GM19324 (cell line): ENCODE measurements around the gene NPFFR1.

Experiments used
- ATAC-seq: cut with Tn5 transposase; IDR thresholded peaks from one replicate; pipeline ENCODE4 v1.9.1; 2021; ENCODE audit warnings: mild to moderate bottlenecking, moderate library complexity; ENCODE audit not compliant: unreplicated experiment, low FRiP score

Gene NPFFR1

DNA sequence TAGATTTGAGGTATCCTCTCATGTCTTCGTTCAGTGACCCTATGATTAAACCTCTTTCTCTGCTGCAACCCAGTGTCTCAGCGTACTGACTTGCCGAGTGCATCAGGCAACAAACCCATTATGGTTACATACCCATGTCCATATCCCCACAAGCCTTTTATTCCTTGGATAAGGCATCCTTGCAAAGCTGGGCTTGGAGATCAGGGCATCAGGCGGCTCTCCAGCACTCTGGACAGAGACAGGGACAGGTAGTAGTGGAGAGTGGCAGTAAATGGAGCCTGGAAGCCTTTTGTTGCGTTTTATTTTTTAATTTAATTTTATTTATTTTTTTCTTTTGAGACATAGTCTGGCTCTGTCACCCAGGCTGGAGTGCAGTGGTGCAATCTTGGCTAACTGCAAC is 32.0 kb upstream of the NPFFR1 start:
- ATAC-seq, result no peak

DNA sequence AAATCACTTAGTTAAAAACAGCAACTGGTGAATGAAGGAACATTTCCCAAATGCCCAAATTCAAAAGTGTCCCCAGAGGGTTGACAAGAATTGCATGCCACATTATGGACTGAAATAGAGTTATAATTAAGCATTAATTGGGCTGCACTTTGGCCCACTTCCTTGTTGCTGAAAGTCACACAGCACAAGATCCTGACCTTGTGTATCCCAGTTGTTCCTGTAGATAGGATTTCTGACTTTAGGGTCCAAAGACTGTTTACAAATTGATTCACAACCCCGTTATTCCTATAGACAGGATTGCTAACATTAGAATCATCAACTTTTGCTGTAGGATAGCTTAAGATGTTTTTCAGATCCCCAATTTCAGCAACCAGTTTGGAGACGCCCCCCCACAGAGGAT is 31.5 kb upstream of the NPFFR1 start:
- no peak for ATAC-seq

DNA sequence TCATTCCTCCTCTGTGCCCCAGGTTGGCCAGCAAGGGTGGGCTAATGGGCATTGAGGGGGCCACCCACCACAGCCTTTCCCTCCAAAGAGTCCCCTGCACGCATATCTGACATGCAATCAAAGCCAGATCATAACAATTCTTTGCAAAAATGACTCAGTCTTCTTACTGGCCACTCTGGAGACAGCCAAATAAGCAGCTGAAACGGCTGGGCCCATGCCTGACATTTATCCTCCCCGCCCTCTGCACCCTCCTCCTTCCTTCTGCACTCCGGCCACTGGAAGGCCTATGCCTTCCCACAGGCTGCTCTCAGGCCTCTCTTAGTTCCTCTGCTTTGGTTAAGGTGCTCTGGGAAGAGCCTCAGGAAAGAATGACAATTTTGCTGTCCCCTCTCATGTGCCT is 29.2 kb upstream of the NPFFR1 start:
- no peak for ATAC-seq

DNA sequence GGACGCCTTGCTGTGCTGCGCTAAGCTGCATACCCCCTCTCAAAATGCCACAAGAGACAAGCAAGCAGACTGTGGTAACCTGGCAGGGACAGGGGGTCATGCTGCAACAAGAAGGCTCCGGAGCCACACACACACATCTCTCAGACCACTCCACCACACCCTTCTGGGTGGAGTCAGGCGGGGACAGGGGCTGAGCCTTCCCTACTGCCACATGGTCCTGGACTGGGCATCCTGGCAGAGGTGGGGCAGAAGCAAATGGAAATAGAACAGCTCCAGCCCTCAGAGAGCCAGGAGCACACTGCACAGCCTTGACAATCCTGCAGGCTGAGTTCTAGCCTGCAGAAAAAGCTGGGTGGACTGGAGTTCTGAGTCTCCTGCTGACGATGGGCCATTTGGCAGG is 28.4 kb upstream of the NPFFR1 start:
- ATAC-seq, result no peak

DNA sequence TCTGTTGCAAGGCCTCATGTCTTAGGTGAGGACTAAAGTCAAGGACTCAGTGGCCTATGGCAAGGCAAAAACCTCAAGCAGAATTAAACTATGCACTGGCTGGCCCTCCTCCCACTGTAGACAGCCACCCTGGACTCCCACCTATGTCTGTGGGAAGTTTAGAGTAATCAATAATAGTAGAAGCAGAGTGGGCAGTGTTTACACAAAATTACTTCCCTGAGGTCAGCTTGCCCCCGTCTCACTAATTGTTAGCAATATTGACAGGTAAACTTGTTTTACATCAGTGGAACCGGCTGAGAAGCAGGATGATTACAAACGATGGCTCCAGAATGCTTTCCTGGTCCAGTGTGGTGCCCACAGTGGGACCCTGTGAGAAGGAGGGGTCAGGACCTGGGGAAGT is 27.9 kb upstream of the NPFFR1 start:
- ATAC-seq, result no peak

DNA sequence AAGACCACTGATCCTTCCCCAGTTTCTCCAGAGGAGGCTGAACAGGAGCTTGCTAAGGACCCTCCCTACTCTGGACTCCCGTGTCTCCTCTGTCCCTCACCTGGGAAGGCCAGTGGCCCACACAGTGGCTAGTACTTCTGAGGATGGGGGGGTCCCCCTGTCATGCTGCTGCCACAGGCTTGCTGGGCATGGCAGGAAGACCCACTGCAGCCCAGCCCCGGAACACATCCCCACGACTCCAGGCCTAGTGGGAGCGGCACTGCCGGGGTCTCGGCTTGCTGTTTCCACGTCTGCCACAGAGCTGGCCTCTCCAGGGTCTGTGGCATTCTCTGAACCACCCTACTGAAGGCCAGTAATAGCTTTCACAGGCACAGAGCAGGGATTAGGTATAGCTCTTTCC is 25.9 kb upstream of the NPFFR1 start:
- ATAC-seq, result no peak

DNA sequence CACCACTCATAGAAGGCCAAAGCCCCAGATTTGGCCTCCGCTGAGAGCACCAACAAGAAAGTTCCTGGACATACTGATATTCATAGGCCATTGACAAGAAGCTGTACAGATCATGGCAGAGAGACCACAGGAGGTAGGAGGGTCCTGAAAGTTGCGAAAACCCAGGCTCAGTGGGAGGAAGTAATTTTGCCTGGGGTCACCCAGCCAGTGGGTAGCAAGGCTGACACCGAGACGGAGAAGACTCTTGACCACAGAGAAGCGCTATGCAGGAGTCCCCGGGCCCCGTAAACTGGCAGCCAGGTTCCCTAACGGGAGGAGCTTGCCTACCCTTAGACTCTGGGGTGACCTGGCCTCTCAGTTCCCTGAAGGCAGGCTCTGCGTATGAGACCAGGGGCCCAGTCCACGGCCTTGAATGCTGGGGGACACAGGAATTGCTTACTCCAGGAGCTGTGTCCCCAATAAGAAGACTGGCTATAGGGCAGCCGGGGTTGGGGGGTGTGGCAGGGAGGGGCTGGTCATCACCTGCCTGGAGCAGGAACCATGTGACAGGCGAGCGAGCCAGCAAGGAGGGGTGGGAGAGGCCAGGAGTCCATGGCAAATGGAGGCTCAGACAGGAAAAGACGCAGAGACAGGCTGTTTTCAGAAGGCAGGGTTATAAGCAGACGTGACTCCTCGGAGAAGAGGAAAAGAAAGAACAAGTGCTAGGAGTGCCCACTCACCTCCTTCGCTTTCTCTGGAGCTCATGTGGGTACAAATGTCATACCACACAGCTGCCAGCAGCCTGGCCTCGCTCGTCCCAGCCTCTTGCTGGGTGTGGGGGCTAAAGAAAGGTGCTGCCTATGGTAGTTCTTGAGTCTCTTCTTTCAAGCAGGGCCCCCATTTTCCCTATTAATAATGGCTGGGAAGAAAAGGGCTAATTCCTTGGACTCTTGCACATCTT is 24.6 kb upstream of the NPFFR1 start:
- no peak for ATAC-seq

DNA sequence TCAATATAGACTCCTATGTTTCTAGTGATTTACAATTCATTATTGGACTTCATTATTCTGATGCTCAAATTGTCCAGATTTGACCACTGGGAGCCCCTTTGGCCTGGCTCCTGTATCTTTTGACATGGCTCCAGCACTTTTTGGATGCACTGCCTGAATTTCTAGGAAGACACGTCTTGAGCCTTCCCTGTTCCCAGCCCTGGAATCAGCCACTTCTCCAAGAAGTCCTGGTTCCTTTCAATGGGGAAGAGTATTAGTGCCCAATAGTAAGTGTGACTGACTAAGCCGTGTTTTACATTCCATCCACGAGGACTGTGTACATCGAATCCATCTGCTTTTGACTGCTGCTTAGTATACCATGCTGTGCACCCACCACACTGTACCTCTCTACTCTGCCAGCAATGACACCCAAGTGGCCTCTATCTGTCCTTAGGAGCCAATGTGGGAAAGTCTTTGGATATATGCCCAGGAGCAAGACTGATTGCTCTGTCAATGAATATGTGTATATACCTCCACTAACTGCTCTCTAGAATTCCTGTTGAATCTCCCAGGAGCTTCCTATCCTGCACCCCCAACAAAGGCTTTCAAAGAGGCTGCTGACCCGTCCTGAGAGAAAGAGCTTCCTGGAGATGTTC is 23.2 kb upstream of the NPFFR1 start:
- no peak for ATAC-seq

DNA sequence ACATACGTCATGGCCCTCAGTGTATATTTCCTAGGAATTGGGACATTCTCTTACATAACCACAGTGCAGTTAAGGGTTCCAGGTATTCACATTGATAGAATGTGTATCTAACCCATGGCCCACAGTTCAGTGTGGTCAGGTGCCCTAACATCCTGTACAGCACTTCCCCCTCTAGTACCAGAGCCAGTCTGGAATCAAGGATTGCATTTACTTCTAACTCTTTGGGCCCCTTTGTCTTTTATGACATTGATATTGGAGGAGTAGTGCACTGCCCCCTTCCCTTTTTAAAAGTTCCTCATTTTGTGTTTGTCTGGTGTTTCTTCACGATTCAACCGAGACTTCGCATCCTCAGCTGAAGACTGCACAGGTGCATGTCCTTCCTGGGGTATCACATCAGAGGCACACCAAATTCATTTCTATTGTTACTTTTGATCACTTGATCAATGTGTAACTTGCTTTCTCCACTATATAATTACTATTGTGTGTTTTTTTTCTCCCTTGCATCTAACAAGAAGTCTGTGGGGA is 22.4 kb upstream of the NPFFR1 start:
- ATAC-seq, result no peak

DNA sequence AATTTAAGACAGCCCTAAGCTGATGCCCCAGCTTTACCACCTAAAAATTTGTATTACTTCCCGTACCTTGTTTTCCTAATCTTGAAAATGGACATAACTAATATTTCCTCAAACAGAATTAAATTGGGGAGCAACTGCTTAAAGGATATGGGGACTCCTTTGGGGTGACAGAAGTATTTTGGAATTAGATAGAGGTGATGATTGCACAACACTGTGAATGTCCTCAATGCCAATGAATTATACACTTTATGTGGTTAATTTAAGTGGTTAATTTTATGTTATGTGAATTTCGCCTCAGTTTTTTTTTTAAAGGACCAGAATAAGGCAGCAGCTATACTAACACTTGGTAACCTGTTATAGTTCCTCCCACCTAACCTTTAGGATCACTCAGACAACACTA is 19.9 kb upstream of the NPFFR1 start:
- no peak for ATAC-seq

DNA sequence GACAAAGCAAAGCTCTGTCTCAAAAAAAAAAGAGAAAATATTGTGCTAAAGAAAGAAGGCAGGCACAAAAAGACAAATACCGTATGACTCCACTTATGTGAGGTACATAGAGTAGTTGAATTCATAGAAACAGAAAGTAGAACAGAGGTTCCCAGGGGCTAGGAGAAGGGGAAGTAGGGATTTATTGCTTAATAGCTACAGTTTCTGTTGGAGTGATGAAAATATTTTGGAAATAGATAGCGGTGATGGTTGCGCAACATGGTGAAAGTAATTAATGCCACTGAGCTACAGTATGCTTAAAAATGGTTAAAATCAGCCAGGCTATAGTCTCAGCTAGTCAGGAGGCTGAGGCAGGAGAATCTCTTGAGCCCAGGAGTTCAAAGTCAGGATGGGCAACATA is 18.5 kb upstream of the NPFFR1 start:
- ATAC-seq, result no peak

DNA sequence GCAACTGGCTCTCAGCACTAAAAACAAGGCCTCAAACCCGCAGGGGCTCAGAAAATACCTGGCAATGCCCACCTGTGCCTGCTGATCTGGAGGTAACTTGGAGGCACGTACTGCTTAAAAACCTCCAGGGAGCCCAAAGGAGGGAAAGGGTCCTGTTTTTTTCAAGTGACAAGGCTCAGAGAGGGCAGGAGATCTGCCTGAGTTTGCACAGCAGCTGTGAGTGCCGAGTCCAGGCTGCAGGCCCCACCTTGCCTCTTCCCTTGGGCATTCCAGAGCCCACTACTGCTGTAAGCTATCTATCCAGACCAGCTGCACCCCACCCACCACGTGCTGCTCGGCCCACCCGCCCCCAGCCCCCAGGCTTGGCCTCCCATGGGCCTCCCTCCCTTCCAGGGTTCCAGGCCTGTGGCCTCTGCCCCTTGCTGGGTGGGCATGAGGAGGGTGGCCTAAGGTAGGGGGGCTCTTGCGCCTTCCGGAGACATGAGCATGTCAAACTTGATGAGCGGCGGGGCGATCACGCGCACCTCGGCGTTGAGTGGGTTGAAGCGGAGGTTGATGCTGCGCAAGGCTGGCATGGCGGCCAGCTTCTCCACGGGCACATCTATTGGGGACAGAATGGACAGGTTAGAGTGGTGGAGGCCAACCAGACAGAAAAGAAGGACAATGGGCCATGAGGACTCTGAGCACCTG is 17.2 kb upstream of the NPFFR1 start:
- no peak for ATAC-seq

DNA sequence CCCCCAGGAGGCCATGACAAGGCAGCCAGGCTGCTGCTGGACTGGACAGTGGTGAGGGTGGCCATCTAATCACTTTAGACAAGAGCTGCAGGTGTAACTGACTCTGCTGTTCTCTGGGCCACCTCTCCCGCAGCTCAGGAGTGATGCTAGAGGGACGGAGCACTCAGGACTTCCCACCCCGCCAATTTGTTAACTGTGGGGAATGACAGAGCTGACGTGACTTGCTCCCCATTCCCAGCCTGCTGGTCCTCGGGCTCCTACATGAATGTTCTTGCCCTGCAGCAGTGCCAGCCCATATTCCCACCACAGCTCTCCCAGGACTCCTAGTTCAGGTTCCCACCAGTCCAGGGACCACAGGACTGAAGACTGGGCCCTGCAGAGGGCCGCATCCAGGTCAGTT is 16.7 kb upstream of the NPFFR1 start:
- ATAC-seq, result no peak

DNA sequence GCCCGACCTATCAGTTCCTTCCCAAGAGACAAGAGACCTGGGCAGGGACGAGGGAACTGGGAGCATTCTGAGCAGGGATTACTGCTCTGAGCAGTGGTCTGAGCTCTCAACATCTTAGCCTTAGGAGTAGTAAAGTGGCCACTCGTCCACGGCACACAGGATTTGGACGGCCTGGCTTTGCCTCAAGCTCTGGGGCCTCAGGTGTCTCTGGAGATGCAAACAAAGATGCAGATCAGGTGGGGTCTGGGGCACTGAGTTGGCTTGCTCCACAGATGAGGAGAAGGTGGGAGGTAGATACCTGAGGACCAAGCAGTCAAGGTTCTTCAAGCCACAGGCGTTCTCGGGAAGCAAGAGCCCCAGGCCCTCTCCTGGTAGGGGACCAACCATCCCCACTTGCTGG is 16.1 kb upstream of the NPFFR1 start:
- ATAC-seq, result no peak

DNA sequence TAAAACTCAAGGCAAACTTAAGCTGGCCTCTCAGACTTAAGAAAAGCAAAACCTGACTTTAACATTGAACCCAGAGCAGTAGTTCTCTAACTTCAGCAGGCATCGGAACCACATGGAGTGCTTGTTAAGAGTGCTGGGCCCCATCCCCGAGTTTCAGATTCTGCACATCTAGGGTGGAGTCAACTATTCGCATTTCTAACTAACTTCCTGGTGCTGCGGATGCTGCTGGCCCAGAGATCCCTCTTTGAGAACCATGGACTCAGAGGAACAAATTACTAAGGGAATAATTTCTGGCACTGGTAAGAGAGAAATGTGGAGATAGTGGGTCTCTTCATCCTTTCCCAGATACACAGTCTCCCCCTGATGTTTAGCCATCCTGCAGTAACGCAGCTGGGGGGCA is 14.6 kb upstream of the NPFFR1 start:
- ATAC-seq, result no peak

DNA sequence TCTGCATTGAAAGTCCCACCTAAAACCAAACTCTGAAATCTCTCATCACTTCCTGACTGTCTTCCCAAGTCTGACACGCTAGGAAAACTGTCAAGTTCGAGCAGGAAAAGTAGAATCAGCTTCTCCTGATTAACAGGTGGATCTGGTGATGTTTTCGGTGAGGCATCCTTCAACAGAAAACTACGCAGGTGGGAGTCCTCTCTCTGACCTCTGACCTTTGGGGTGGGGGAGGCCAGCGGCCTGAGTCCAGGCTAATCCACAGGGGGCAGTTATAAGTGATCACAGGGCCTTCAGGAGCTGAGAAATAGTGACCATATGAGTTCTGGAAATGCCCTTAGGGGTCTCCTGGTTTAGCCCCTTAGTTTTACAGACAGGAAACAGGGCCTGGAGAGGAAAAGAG is 13.4 kb upstream of the NPFFR1 start:
- no peak for ATAC-seq

DNA sequence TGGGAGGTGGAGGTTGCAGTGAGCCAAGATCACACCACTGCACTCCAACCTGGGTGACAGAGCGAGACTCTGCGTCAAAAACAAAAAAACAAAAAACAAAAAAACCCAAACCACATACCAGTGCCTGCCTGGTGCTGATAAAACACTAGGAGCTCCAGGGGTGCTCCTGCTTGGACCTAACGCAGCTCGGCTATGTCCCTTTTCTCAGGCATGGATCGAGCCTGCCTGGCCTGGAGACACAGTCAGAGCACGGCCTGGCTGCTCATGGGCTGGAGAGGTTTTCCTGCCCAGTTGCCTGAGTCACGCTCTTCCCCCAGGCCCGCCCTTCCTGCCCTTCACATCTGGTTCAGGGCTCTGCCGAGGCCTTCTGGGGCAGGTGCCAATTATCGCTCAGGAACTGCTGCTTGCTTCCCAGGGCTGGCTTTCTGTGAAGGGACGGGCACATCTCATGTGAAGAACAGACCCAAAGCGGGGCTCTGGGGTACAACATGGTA is 12.6 kb upstream of the NPFFR1 start:
- ATAC-seq, result no peak

DNA sequence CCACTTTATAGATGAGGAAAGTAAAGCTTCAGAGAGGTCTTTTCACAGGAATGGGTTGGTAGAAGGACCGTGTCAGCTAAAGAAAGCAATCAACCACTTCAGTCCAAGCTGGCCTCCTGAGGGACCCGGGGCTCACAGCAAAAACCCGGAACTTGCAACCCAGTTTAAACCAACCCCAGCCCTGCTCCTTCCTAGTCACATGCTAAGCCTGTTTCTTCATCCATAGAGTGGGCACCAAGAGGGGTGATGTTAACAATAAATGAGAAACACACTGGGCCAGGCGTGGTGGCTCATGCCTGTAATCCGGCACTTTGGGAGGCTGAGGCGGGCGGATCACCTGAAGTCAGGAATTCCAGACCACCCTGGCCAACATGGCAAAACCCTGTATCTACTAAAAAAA is 12.1 kb upstream of the NPFFR1 start:
- no peak for ATAC-seq

DNA sequence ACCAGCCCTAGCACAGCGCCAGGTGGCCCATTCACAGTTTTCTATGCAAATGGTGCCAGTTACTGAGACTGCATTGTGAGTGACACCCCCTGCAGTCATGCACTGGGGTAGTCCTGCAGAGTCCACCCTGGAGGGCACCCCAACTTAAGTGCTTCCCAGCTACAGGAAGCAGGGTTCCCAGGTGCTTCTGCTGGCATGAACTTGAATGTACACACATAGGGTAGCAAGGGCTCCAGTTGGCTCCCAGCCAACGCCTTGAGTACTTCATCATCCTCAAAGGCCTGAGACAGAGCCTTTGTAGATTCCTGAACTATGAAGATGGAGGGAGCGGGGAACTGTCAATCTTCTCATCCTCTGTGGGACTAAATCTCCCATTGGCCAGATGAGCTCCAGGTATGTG is 11.5 kb upstream of the NPFFR1 start:
- ATAC-seq, result no peak

DNA sequence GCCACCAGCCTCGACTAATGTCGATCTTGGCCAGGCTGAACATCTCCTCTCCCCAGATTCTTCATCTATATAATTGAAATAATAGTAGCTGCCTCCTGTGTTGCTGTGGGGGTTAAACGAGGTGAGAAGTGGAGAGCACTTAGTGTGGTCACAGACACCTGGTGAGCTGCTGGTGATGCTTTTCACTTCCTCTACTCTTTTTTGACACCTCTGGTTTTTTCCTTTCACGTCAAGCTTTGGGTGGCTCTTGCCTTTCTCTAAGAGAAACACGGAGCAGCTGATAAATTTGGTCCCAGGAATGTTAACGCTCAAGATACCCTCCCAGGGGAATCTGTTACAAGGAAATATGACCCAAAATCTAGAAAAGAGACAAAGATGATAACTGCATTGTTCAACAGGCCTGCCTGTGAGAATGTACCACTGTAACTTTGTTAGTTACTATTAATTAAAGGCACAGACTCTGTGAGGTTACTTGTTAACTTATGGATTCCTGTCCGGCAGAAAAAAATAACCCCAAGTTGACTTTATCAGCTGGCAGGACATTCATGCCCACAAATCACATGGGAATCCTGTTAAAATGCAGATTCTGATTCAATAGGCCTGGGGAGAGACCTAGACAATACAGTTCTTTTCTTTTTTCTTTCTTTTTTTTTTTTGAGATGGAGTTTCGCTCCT is 9.5 kb upstream of the NPFFR1 start:
- ATAC-seq, result peak; percentile 83

DNA sequence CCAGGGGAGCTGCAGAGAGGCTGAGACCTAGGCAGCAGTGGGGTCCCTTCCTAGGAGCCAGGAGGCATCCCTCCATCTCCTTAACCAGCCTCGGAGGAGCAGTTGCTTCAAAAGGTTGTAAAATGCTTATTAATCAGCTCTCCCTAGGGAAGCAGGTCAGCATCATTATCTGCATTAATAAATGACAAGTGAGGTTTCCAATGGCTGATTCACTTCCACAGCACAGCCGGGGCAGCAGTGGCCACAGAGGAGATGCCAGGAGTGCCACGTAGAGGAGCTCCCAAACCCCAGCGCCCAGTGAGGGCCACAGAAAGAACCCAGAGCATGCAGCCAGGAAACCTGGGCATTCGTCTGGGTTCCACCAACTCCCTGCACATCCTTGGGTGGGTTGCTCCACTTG is 8.2 kb upstream of the NPFFR1 start:
- ATAC-seq, result no peak
